Glomerular endothelial cell (primary cell): ENCODE results near the gene CHMP1B. TPM values are rescaled to one million over a fixed set of nuclear protein-coding genes. Genes with fewer than 3 reads are reported as not detected.
"Not testable (repeated sequence)": the region's sequence is repeated elsewhere in the genome, so short reads cannot be mapped to it uniquely, and the experiment has no call there.

Experiments used
- DNase-seq: peaks from one replicate; pipeline ENCODE4 v3.0.0-alpha.2; 2011; ENCODE audit warnings: low read depth, low spot score; ENCODE audit errors: extremely low read depth
- total RNA-seq: library from RNA; depleted of rRNA; stranded (reverse); fragments of >200 nt; gene quantifications from 2 replicates; pipeline ENCODE4 v1.2.3, GENCODE V29; 2015

CHMP1B gene
- total RNA-seq, 1 donor from 2014 or later: 57.8 TPM

GRCh38 chr18:11839556-11839955, 11.7 kb upstream of the CHMP1B start:
- DNase-seq: no peak

GRCh38 chr18:11840493-11840892, 10.7 kb upstream of the CHMP1B start:
- no peak for DNase-seq

GRCh38 chr18:11842562-11842961, 8.7 kb upstream of the CHMP1B start:
- no peak for DNase-seq

- DNase-seq: no peak
These were observed 6.8 kb upstream of the CHMP1B start for GRCh38 chr18:11844436-11844835.

- no peak for DNase-seq
These were observed 5.6 kb upstream of the CHMP1B start for GRCh38 chr18:11845654-11846053.

DNA sequence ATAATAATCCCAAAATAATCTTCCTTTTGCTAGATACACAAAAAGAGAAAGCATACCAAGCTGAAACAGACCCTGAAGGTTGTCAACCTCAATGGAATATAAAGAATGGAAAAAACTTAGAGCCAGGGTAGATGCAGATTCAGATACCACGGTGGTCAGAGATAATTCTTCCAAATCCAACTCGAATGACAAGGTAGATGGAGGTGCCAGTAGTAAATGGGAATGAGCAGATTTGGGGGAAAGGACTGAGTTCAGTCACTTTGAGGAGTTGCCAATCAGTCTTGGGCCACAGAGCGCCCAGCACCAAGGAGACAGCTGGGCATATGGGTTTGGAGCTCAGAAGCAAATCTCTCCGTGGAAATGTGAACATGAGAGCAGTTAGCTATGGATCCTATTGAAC, 3.4 kb upstream of the CHMP1B start:
- no peak for DNase-seq

- no peak for DNase-seq
These were observed 1.9 kb upstream of the CHMP1B start for GRCh38 chr18:11849279-11849678.

DNA sequence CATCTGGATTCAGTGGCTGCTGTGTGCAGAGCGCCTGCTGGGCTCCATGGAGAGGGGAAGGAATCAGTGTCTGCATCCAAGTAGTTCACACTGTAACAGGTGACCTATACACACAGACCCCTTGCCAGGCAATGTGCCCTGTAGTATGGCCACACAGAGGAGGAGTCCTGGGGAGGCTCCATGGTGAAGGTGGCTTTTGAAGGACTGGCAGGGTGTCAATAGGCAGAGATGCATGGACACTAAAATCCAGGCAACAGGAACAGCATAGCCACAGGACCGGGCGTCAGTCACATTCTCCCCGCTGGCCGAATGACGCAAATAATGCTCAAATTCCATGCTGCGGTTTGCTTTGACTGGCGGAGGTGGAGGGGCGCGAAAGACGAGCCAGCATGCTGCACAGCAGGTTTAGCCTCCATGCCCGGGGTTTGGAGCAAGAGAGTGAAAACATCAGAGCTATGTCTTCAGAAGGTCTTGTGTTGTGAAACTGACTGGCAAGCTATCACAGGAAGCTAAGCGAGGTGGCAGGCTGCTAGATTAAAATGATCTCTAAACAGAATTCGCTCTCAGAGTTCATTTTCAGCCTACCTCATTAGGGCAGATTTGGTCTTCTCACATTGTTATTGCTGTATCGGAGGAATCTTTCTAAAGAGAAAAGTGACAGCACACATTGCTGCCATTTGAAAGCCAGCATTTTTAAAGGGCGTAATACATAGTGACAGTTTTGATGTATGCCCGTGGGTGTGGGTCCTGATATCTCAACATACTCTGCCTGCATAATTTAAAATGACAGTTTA, 1.2 kb upstream of the CHMP1B start:
- no peak for DNase-seq

- no peak for DNase-seq
These were observed 430 bp upstream of the CHMP1B start for GRCh38 chr18:11850821-11851145.

DNA sequence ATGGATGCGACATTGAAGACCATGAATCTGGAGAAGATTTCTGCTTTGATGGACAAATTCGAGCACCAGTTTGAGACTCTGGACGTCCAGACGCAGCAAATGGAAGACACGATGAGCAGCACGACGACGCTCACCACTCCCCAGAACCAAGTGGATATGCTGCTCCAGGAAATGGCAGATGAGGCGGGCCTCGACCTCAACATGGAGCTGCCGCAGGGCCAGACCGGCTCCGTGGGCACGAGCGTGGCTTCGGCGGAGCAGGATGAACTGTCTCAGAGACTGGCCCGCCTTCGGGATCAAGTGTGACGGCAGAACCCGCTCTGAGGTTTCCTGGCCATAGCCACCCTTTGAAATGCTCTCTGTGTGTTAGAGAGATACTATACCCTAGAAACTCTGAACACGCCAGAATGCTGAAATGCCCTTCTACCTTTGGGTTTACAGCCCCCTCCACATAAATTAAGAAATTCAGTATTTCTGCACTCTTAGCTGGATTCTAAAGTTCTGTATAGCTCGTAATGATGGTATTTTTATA, 659 bp downstream of the CHMP1B start:
- DNase-seq: no peak

GRCh38 chr18:11854554-11854953, 3.3 kb downstream of the CHMP1B start:
- not testable (repeated sequence) for DNase-seq

DNA sequence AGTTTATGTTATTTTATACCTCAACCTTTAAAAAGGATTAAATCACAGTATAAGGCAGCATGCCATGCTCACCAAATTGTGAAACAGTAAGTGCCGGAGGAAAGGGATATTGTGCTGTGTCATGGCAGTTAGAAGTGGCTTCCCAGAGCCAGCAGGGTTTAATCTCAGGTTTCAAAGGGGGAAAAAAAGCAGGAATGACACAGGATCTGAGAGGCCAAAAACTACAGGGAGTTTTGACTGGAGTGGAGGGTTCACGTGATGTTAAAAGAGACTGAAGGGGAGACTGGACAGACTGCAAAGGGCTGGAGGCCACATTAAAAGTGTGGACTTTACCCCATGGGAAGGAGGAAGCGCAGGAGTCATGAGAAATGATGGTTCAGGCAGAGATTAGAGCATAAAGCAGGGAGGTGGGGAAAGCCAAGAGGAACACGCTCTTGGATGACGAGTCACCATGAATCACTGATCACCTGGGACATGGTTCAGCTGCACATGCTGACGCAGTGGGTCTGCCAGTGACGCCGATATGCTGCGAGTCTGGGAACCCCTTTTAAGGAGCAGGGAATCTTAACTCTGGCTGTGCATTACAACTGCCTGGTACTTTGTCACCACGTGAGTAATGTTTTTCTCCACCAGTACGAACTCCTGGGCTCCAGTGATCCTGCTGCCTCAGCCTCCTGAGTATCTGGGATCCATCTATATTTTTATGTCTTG, 6.1 kb downstream of the CHMP1B start:
- DNase-seq: peak; percentile 88

- DNase-seq: no peak
These were observed 8.1 kb downstream of the CHMP1B start for GRCh38 chr18:11859282-11859830.

DNA sequence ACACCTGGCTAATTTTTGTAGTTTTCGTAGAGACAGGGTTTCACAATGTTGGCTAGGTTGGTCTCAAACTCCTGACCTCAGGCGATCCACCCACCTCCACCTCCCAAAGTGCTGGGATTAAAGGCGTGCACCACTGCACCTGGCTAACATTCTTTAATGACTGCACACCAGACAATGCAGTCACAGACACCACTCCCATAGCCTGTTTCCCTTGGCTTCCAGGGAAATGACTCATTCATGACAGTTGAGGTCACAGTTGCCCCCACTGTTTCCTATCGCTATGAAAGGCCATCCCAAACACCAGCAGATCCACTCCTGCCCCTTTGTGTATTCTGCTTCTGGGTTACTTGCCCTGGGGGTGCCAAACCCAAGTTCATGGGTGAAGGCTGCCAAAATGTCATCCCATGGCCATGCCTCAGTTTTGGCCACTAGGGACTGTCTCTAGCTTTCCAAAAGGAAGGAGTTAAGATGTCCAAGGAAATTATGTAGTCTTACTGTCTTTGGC, 8.7 kb downstream of the CHMP1B start:
- no peak for DNase-seq

GRCh38 chr18:11860594-11861450, 9.6 kb downstream of the CHMP1B start:
- no peak for DNase-seq

DNA sequence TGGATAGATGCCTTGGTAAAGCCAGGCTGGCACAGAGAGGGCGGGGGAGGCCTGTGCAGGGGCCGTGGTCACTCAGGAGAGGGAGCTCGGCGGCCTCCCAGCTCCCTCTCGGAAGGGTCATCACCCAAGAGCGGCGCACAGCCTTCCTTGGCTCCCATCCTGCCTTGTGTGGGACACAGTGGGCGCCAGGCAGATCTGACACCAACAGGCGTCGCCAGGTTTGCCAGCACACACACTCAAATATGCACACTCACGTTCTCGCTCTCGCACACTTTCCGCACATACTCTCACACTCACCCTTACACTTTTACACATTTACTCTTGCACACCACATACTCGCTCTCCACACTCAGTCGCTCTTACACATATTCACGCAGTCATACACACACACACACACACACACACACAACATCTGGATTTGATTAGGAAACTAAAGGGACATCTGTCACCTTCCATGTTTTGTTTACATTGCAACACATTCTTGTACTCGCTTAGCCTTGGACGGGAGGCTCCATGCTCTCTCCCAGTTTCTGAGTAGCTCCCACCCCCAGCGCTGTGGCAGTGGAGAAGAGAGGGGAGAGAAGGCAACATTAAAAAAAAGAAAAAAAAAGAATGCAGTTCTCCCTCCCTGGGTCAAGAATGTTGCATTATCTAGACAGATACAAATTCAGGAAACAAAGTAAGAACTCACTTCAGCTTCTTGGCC, 10.5 kb downstream of the CHMP1B start:
- DNase-seq: no peak

GRCh38 chr18:11862468-11863137, 11.4 kb downstream of the CHMP1B start:
- no peak for DNase-seq

GRCh38 chr18:11864471-11864870, 13.3 kb downstream of the CHMP1B start:
- no peak for DNase-seq

DNA sequence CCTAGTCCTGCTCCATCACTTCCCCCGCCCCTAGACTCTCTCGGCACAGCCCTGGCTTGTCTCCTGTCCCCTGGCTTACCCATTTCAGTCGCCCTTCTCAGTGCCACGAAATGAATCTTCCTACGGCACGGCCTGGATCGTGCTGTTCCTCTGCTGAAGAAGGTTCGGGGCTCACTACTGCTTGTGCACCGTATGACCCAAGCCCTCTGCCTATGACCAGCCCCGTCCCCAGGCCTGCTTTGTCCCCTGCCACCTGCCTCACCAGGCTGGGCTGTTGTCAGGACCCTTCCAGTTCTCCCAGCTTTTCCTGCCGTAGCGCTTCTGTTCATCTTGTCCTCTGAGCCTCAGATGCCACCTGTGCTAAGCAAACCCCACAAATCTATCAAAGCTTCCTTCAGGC, 13.9 kb downstream of the CHMP1B start:
- DNase-seq: no peak

GRCh38 chr18:11866329-11866728, 15.1 kb downstream of the CHMP1B start:
- DNase-seq: no peak
